ENCODE data around the gene SNX5. TPM values are rescaled to one million over a fixed set of nuclear protein-coding genes. Genes with fewer than 3 reads are reported as not detected.

The SNX5 gene
- total and polyA plus RNA-seq, 10 of the 15 experiments (the other 5 are each of a cell fraction or from before 2014, with no cell fraction given) = 92.9 to 316 (median 245) TPM

DNA sequence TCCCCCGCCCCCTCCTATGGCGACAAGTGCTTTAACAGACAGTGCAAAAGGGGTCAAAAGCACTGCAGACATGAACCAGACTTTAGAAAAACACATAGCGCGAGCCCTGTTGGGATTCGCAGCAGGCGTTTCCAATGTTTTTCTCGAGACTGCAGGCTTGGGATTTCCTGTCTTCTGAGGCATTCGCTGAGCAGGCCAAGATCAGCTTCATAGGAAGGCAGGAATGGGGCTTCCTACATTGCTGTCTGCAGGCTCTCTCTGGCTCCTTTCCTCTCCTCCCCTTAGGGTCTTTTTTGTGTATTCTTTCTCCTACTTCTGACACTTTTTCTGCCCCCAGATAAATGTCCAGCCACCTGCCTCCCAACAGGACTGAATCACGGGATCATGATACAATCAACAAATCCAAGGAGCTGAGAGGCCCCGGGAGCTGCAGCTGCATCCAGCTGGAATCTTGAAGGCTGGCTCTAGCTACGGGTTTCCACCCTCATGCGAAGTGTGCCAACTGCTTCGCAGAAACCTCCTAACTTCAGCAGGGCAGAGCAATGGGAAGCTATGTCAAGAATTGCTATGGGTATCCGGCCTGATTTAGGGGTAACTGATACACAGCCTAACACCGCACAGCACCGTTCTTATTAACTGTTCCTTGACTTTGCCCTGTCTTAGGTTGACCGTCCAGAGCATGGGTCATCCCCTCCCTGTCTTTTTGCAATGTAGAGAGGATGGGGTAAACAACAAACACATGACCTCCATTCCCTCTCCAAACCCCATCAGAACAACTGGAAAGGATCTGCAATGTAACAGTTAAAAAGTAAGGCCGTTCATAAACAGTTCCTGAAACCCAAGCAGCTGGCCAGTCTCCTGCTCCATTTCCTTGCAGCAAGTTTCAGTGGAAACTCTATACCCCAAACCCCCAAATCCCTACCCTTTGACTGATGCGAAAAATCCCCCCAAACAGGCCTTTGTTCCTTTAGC is 31.5 kb downstream of the SNX5 start:
- Histone ChIP-seq H3K27me3 (replicated peaks in 1 of 2; ENCODE audit: control insufficient read depth in 2 of 2, insufficient read depth in 2 of 2, low read length in 1 of 2) (no peaks in the 10 kb centered on the region), H2AFZ (ENCODE audit: control insufficient read depth, low read depth, low read length) (no peak overlapping the region), H3K4me3 (no peak overlapping the region), H3K36me3 (ENCODE audit: control insufficient read depth in 2 of 2, insufficient read depth in 2 of 2, low read length in 1 of 2) (peaks cover 7 to 16% of the 10 kb centered on the region in 2 experiments), H3K9me3 (replicated peaks; ENCODE audit: control insufficient read depth, insufficient read depth, low read length) (no peaks in the 10 kb centered on the region), H3K9ac (ENCODE audit: control insufficient read depth, insufficient read depth, low read length) (no peak overlapping the region), H4K20me1 (ENCODE audit: control insufficient read depth, insufficient read depth) (no peaks in the 10 kb centered on the region), H3K4me2 (ENCODE audit: control insufficient read depth, insufficient read depth) (no peak overlapping the region), H3K27ac (ENCODE audit: control insufficient read depth, insufficient read depth) (no peak overlapping the region), H3K4me1 (ENCODE audit: control insufficient read depth, insufficient read depth, low read length) (peaks cover 20% of the 10 kb centered on the region), H3K79me2 (ENCODE audit: control insufficient read depth, insufficient read depth, low read length) (no peaks in the 10 kb centered on the region)
- no TSS peak for BruUV-seq (replicated peaks)
- FAIRE-seq (no peak), DNase-seq (ENCODE audit: low read depth, low spot score) (no peak), ATAC-seq (no peak)
- ChIA-PET POLR2A (interaction anchor here (0.7 to 0.8 kb wide), 2 partner anchors 31 to 43 kb away, joined by 3 to 4 read pairs; no protein-coding TSS in a partner anchor), SMC1A (ENCODE audit: uncharacterized antibody, unreplicated experiment) (interaction anchor here (0.6 to 3.4 kb wide), 10 partner anchors 9 to 432 kb away, joined by 3 to 14 read pairs (median 6); no protein-coding TSS in a partner anchor), CTCF (interaction anchor here (0.5 to 5.2 kb wide), 18 partner anchors 11 to 622 kb away, joined by 3 to 43 read pairs (median 11); partner anchors contain the start of gene RRBP1), RAD21 (ENCODE audit: unreplicated experiment) (interaction anchor here (0.7 to 4.3 kb wide), 9 partner anchors 10 to 431 kb away, joined by 3 to 20 read pairs (median 4); partner anchors contain the start of gene RRBP1)
- WGBS (ENCODE audit: insufficient coverage, insufficient replicate concordance, low lambda C conversion rate, missing lambda C conversion rate) = 63% methylated on average over 19 of the region's 19 CpGs
- TF ChIP-seq SP1 (IDR thresholded peaks at IDR 0.05; ENCODE audit: low read depth, low read length) (no peak), KLF5 (IDR thresholded peaks at IDR 0.05; ENCODE audit: partially characterized antibody) (no peak), ZBED1 (IDR thresholded peaks at IDR 0.05; ENCODE audit: borderline replicate concordance) (no peak), ZNF687 (IDR thresholded peaks at IDR 0.05) (no peak), IKZF1 (conservative IDR thresholded peaks at IDR 0.05) (no peak), ASH2L (IDR thresholded peaks at IDR 0.05; ENCODE audit: borderline replicate concordance, low read depth) (no peak)
- intact Hi-C loops (cut with micrococcal nuclease; ENCODE audit: unreplicated experiment) = loop anchor here (5.0 kb wide), 1 partner anchor 35 kb away; no protein-coding TSS in a partner anchor
- in situ Hi-C loops (cut with MboI) = loop anchor here (5.0 kb wide), 1 partner anchor 400 kb away; no protein-coding TSS in a partner anchor
